ENCODE measurements around the gene SERINC1. TPM values are rescaled to one million over a fixed set of nuclear protein-coding genes. Genes with fewer than 3 reads are reported as not detected.

Gene SERINC1
- total RNA-seq, 6 experiments from 2014 or later = 161 to 215 (median 179) TPM

DNA sequence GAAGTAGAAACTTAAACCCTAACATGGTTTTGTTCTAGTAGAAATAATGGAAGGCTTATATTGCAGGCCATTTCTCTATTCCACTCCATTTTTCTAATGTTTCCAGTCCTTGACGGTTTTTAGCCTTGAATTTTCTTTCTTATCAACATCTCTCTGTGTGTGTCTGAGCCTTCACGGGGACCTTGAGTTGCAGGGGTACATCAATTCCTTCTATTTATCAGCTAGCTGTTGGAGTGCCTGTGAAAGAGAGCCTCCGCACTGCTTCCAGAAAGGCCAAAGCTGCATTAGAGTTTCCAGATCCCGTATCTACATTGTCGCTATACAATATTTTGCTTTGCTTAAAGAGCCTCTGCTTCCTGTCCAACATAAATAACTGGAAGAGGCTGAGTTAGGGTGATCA is 77.6 kb downstream of the SERINC1 start:
- peaks cover 4% of the 10 kb centered on the region; the same call in 1 of the 2 replicates for H3K27me3 Mint-ChIP-seq (ENCODE audit: insufficient read depth)

DNA sequence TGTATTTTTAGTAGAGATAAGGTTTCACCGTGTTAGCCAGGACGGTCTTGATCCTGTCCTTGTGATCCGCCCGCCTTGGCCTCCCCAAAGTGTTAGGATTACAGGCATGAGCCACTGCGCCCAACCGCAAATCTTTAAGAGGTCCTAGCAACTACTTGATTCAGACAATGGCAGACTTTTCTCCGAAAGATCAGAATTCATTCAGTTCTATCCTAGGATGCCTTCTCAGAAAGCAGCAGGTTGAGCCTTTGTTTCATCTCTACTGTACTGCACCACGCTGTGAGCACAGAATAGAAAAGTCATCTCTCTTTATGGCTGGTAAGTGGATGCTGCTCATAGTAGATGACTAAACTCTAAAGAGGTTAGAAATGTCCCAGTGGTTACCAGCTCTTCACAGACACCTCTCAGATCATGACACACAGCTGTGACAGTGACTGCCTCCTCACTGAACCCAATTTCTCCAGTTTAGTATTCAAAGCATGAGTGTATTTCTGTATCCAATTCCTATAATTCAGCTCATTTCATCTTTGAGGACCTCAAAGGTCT is 78.2 kb downstream of the SERINC1 start:
- Mint-ChIP-seq H3K27me3 (ENCODE audit: insufficient read depth) (peaks cover 4% of the 10 kb centered on the region; the same call in 1 of the 2 replicates), H3K4me1 (ENCODE audit: low read depth) (peaks cover 16% of the 10 kb centered on the region), H3K9me3 (no peaks in the 10 kb centered on the region), H3K27ac (no peak overlapping the region), H3K4me3 (no peak overlapping the region), H3K36me3 (ENCODE audit: low read depth) (no peaks in the 10 kb centered on the region)
- peak; percentile 2 for DNase-seq
- TF ChIP-seq, protein P1, sequence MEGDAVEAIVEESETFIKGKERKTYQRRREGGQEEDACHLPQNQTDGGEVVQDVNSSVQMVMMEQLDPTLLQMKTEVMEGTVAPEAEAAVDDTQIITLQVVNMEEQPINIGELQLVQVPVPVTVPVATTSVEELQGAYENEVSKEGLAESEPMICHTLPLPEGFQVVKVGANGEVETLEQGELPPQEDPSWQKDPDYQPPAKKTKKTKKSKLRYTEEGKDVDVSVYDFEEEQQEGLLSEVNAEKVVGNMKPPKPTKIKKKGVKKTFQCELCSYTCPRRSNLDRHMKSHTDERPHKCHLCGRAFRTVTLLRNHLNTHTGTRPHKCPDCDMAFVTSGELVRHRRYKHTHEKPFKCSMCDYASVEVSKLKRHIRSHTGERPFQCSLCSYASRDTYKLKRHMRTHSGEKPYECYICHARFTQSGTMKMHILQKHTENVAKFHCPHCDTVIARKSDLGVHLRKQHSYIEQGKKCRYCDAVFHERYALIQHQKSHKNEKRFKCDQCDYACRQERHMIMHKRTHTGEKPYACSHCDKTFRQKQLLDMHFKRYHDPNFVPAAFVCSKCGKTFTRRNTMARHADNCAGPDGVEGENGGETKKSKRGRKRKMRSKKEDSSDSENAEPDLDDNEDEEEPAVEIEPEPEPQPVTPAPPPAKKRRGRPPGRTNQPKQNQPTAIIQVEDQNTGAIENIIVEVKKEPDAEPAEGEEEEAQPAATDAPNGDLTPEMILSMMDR (IDR thresholded peaks at IDR 0.05) = no peak

More for the DNA sequence above, 77.6 kb downstream of the SERINC1 start:
- Mint-ChIP-seq H3K4me3 (no peak overlapping the region), H3K9me3 (no peaks in the 10 kb centered on the region), H3K27ac (no peak overlapping the region), H3K4me1 (ENCODE audit: low read depth) (peaks cover 22% of the 10 kb centered on the region), H3K36me3 (ENCODE audit: low read depth) (no peaks in the 10 kb centered on the region)
- TF ChIP-seq, protein P1 (IDR thresholded peaks at IDR 0.05) = no peak
- DNase-seq = no peak

Other genes starting within 250 kb of the SERINC1 start
- 10 to 100 TPM in 2 of 6 experiments, 1 to 10 TPM in 4; 7.0 to 10.9 (median 9.2) TPM for gene HSF2, start 72.2 kb downstream of the SERINC1 start, total RNA-seq (2021; fragmentation: NEBNext Ultra II Directional; extraction: Animal tissue kit (Norgen Biotek cat#: 25700))
- gene PKIB, start 138.6 kb upstream of the SERINC1 start, total RNA-seq (2021; fragmentation: NEBNext Ultra II Directional; extraction: Animal tissue kit (Norgen Biotek cat#: 25700)) = under 1 TPM in 1 of 6 experiments, not detected in 5; 0.22 TPM

All from HFFc6 (cell line).